ENCODE measurements around the gene CST8.

DNA sequence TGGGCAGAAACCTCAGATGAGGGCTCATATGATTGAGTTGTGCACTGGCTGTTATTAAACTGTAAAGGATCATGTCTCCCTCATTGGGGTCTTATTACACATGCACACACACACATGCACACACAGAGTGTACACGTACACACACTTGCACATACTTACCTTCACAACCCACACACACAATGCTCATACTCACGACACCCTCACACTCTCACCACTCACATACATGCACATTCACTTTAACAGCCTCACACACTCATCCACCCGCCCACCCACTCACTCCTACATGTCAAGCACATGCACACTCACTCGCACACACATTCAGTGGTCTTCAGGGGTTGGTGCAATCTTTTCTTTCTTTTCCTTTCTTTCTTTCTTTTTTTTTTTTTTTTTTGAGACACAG lies 46.1 kb upstream of the CST8 start:
- no peak for TF ChIP-seq ZNF8 (CRISPR knock-in tag; IDR thresholded peaks at IDR 0.05)
- TF ChIP-seq POU6F1 (CRISPR knock-in tag; IDR thresholded peaks at IDR 0.05; ENCODE audit: borderline replicate concordance, low read depth), result no peak
- TF ChIP-seq TSHZ2 (CRISPR knock-in tag; IDR thresholded peaks at IDR 0.05), result no peak
- TF ChIP-seq CSDC2 (CRISPR knock-in tag; IDR thresholded peaks at IDR 0.05), result no peak
- TF ChIP-seq BACH2 (CRISPR knock-in tag; IDR thresholded peaks at IDR 0.05; ENCODE audit: borderline replicate concordance), result no peak
- TF ChIP-seq ARNTL (CRISPR knock-in tag; IDR thresholded peaks at IDR 0.05; ENCODE audit: borderline replicate concordance, low read depth), result no peak
- TF ChIP-seq PATZ1 (CRISPR knock-in tag; IDR thresholded peaks at IDR 0.05; ENCODE audit: borderline replicate concordance), result no peak
- TF ChIP-seq ZFP3 (CRISPR knock-in tag; IDR thresholded peaks at IDR 0.05), result no peak
- TF ChIP-seq ESRRG (CRISPR knock-in tag; IDR thresholded peaks at IDR 0.05), result no peak
- no peak for TF ChIP-seq ZFP30 (CRISPR knock-in tag; IDR thresholded peaks at IDR 0.05)

All from SK-N-SH treated with all-trans-retinoic acid at 6 μM for 48 hours (cell line).